T-helper 2 cell treated with Interferon-gamma antibody and Interleukin-4, amounts not matched to agents 5 μg/mL and 100 μg/mL, for 36 hours (primary cell): ENCODE data around the gene CARS1.
A peak's percentile ranks its signal among the peaks of the same experiment; 100 is the strongest.

Experiments
- DNase-seq: peaks from one replicate; pipeline ENCODE4 v3.0.0; 2021; ENCODE audit warnings: low spot score
- H3K27ac Mint-ChIP-seq: one replicate; pipeline ENCODE4 v1.8.0; 2021; ENCODE audit warnings: mild to moderate bottlenecking, mixed read lengths
- H3K27me3 Mint-ChIP-seq: one replicate; pipeline ENCODE4 v1.8.0; 2021; ENCODE audit warnings: low read depth, mixed read lengths
- H3K36me3 Mint-ChIP-seq: one replicate; pipeline ENCODE4 v1.8.0; 2021; ENCODE audit warnings: low read depth, mixed read lengths
- H3K4me1 Mint-ChIP-seq: one replicate; pipeline ENCODE4 v1.8.0; 2021; ENCODE audit warnings: low read depth, mixed read lengths
- H3K4me3 Mint-ChIP-seq: one replicate; pipeline ENCODE4 v1.8.0; 2022; ENCODE audit warnings: mild to moderate bottlenecking, moderate library complexity, mixed read lengths
- H3K9me3 Mint-ChIP-seq: one replicate; pipeline ENCODE4 v1.8.0; 2021; ENCODE audit warnings: mixed read lengths

Gene CARS1

GRCh38 chr11:2996976-2997375 lies 60.2 kb downstream of the CARS1 start:
- no peaks in the 10 kb centered on the region for H3K4me1 Mint-ChIP-seq
- no peak overlapping the region for H3K4me3 Mint-ChIP-seq

GRCh38 chr11:2995893-2996554 lies 61.2 kb downstream of the CARS1 start:
- H3K9me3 Mint-ChIP-seq: no peaks in the 10 kb centered on the region
- peaks cover 16% of the 10 kb centered on the region for H3K36me3 Mint-ChIP-seq
- no peak overlapping the region for H3K4me3 Mint-ChIP-seq
- H3K27ac Mint-ChIP-seq: no peak overlapping the region
- H3K4me1 Mint-ChIP-seq: no peaks in the 10 kb centered on the region
- DNase-seq: no peak
- peaks cover 2% of the 10 kb centered on the region for H3K27me3 Mint-ChIP-seq

More at GRCh38 chr11:2996976-2997375, 60.2 kb downstream of the CARS1 start:
- H3K27me3 Mint-ChIP-seq: peaks cover 2% of the 10 kb centered on the region
- no peaks in the 10 kb centered on the region for H3K9me3 Mint-ChIP-seq
- H3K36me3 Mint-ChIP-seq: peaks cover 18% of the 10 kb centered on the region
- DNase-seq: no peak
- H3K27ac Mint-ChIP-seq: no peak overlapping the region

- no peak overlapping the region for H3K4me3 Mint-ChIP-seq
- peaks cover 17% of the 10 kb centered on the region for H3K36me3 Mint-ChIP-seq
- H3K9me3 Mint-ChIP-seq: no peaks in the 10 kb centered on the region
- H3K4me1 Mint-ChIP-seq: peaks cover 2% of the 10 kb centered on the region
- no peak overlapping the region for H3K27ac Mint-ChIP-seq
- DNase-seq: no peak
- H3K27me3 Mint-ChIP-seq: peaks cover 2% of the 10 kb centered on the region
These were observed 62.1 kb downstream of the CARS1 start for GRCh38 chr11:2995031-2995561.

GRCh38 chr11:2994336-2994730 lies 62.9 kb downstream of the CARS1 start:
- H3K4me1 Mint-ChIP-seq: peaks cover 8% of the 10 kb centered on the region
- peaks cover 2% of the 10 kb centered on the region for H3K27me3 Mint-ChIP-seq
- H3K4me3 Mint-ChIP-seq: peak overlapping the region; percentile 55
- H3K9me3 Mint-ChIP-seq: no peaks in the 10 kb centered on the region
- no peak for DNase-seq
- no peak overlapping the region for H3K27ac Mint-ChIP-seq
- peaks cover 20% of the 10 kb centered on the region for H3K36me3 Mint-ChIP-seq

GRCh38 chr11:2992997-2993325 lies 64.3 kb downstream of the CARS1 start:
- no peaks in the 10 kb centered on the region for H3K9me3 Mint-ChIP-seq

DNA sequence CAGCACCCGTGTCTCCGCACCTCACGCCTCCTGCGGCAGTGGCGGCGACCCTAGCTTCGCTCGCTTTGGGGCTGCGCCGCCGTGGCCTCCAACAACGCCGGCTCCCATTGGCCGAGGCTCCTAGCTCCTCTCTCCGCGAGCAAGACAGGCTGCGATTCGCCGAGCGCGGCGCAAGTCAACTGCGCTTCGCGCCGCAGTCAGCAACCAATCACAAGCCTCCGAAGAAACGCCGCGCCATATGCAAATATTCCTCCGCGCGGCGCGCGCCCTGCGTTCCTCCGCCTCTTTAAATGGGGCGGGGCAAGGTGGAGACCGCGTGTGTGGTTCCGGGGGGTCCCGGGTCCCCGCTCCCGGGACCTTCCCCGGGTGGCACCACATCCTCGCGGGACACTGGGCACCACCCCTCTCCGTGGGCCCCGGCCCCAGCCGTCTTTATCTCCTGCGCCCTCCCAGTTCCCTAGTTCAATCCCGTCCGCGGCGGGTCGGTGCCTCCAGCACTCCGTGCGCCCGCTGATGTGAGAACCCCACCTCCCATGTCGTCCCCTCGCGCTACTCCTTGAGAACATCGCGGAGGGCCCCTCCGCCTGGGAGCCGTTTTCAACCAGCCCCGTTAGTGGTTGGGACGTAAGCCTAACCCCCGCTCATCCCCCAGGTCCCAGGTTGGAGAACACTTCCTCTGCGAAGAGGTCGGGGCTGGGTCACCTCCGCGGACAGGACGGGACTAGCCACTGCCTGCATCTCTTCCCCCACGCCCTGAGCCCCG lies 64.8 kb downstream of the CARS1 start, which contains the start of gene NAP1L4:
Gene NAP1L4 (minus strand): TSS at position 96 of the 763 bp plus-strand sequence. CDS start 13,109 bp downstream, outside the sequence.
- H3K4me1 Mint-ChIP-seq: peaks cover 24% of the 10 kb centered on the region
- peak within 1 kb of the TSS; percentile 97 for H3K4me3 Mint-ChIP-seq
- H3K27ac Mint-ChIP-seq: peak within 1 kb of the TSS; percentile 99
- DNase-seq: peak; percentile 96
- H3K9me3 Mint-ChIP-seq: no peaks in the 10 kb centered on the region
- H3K36me3 Mint-ChIP-seq: peaks cover 36% of the 10 kb centered on the region
- peaks cover 2% of the 10 kb centered on the region for H3K27me3 Mint-ChIP-seq

More at GRCh38 chr11:2992997-2993325, 64.3 kb downstream of the CARS1 start:
- Mint-ChIP-seq H3K27ac (peak overlapping the region; percentile 99), H3K4me1 (peaks cover 21% of the 10 kb centered on the region), H3K4me3 (peak overlapping the region; percentile 97), H3K27me3 (peaks cover 2% of the 10 kb centered on the region), H3K36me3 (peaks cover 32% of the 10 kb centered on the region)
- DNase-seq: no peak

DNA sequence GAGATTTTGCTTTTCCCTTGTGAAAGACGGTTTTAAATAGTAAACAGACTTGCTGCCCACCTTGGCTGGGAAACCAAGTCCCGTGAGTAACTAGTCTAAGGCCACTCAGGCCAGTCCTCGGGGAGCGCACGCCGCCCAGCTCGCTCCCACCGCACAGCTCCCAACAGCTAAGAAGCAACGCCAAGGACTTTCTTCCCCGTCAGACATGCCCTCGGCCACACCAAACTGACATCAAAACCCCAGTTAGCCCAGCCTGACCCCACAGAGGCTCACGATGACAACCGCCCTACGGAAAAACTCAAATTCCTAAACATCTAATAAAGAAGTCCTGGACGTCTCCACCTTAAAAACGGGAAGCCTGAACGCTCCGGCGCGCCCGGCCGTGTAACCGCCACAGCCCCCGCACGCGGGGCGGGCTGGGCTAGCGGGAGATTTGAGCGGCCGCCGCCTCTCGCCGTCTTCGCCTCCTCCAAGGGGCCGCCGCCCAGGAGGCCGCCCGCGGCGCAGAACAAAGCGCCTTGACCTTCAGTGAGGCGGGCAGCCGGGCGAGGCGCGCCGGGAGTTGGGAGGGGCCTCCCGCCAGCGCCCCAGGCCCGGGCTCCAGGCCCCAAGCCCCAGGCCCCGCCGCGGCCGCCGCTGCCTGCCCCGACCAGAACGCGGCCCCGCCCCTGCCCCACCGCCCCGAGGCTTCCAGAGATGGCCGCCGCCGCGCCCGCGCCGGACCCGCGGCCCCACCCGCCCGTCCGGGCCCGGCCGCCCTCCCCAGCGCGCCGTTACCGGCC lies 65.6 kb downstream of the CARS1 start:
- Mint-ChIP-seq H3K4me1 (peaks cover 26% of the 10 kb centered on the region), H3K9me3 (no peaks in the 10 kb centered on the region), H3K36me3 (peaks cover 40% of the 10 kb centered on the region), H3K27me3 (peaks cover 2% of the 10 kb centered on the region), H3K27ac (peak overlapping the region; percentile 99), H3K4me3 (peak overlapping the region; percentile 97)
- no peak for DNase-seq

- H3K4me1 Mint-ChIP-seq: peaks cover 26% of the 10 kb centered on the region
- no peaks in the 10 kb centered on the region for H3K9me3 Mint-ChIP-seq
- peak overlapping the region; percentile 96 for H3K4me3 Mint-ChIP-seq
- H3K27ac Mint-ChIP-seq: peak overlapping the region; percentile 97
- DNase-seq: no peak
- H3K27me3 Mint-ChIP-seq: peaks cover 2% of the 10 kb centered on the region
- peaks cover 40% of the 10 kb centered on the region for H3K36me3 Mint-ChIP-seq
These were observed 66.4 kb downstream of the CARS1 start for GRCh38 chr11:2990617-2991451.

DNA sequence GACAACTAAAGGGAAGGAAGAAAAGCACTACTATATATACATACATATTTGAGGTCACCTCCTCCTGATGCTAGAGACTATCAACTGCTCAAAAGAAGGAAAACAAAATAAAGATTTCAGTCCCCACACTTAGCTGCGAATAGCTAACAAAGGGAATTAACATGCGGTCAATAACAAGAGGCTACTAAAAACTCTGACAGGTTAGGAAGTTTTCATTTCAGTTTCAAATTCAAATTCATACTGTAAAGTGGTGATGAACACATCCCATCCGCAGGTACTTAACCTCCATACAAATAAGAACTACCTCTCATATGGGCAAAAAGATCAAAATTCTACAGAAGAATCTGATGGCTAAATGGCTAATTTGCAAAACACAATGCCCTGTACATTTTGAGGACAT lies 67.7 kb downstream of the CARS1 start:
- H3K36me3 Mint-ChIP-seq: peaks cover 43% of the 10 kb centered on the region
- H3K4me3 Mint-ChIP-seq: peak overlapping the region; percentile 96
- peaks cover 2% of the 10 kb centered on the region for H3K27me3 Mint-ChIP-seq
- no peaks in the 10 kb centered on the region for H3K9me3 Mint-ChIP-seq
- H3K4me1 Mint-ChIP-seq: peaks cover 32% of the 10 kb centered on the region
- no peak for DNase-seq
- H3K27ac Mint-ChIP-seq: peak overlapping the region; percentile 97

GRCh38 chr11:2989006-2989405 lies 68.2 kb downstream of the CARS1 start:
- peaks cover 2% of the 10 kb centered on the region for H3K27me3 Mint-ChIP-seq
- no peaks in the 10 kb centered on the region for H3K9me3 Mint-ChIP-seq
- H3K36me3 Mint-ChIP-seq: peaks cover 46% of the 10 kb centered on the region
- peak overlapping the region; percentile 97 for H3K27ac Mint-ChIP-seq
- peak overlapping the region; percentile 96 for H3K4me3 Mint-ChIP-seq
- no peak for DNase-seq
- H3K4me1 Mint-ChIP-seq: peaks cover 34% of the 10 kb centered on the region

GRCh38 chr11:2987881-2988861 lies 69.1 kb downstream of the CARS1 start:
- no peak for DNase-seq
- Mint-ChIP-seq H3K36me3 (peaks cover 53% of the 10 kb centered on the region), H3K4me3 (peak overlapping the region; percentile 96), H3K9me3 (no peaks in the 10 kb centered on the region), H3K27me3 (peaks cover 2% of the 10 kb centered on the region), H3K4me1 (peaks cover 39% of the 10 kb centered on the region), H3K27ac (peak overlapping the region; percentile 97)

DNA sequence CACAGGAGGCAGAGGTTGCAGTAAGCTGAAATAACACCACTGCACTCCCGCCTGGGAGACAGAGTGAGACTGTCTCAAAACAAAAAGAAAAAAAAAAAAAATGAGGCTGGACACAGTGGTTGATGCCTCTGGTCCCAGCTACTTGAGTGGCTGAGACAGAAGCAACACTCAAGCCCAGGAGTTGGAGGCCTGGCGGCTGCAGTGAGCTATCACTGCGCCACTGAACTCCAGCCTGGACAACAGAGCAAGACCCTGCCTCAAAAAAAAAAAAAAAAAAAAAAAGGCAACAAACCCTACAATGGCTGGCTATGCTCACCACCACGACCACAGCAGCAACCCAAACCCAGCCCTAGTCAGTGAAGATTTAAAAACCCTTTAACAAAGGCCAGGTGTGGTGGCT lies 73.3 kb downstream of the CARS1 start:
- Mint-ChIP-seq H3K27me3 (no peaks in the 10 kb centered on the region), H3K36me3 (peaks cover 34% of the 10 kb centered on the region), H3K27ac (no peak overlapping the region), H3K4me1 (peaks cover 39% of the 10 kb centered on the region), H3K9me3 (no peaks in the 10 kb centered on the region), H3K4me3 (peak overlapping the region; percentile 3)
- DNase-seq: no peak
